HK-2 (cell line): ENCODE results near the gene IL31.

Experiments used
- DNase-seq: peaks from one replicate; pipeline ENCODE4 v3.0.0-alpha.2; 2018; ENCODE audit not compliant: unreplicated experiment

Gene IL31

DNA sequence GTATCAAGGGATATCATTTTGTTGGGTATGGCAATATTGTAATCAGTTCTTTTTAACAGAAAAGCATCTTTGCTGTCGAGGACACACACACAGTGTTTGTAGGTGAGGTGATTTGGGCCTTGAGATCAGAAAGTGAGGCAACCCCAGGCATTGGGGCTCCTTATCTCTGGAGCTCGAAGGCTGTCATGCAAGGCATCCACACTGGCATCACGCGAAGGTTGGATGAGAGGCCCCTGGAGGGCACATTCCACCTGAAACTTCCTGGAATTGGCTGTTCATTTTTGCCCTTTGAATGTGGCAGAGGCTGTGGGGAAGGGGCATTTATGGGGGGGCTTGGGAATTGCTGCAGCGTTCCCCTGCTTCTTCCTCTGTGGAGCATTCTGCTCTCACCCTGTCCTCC lies 45.5 kb downstream of the IL31 start:
- DNase-seq: no peak

GRCh38 chr12:122127839-122128238 lies 46.2 kb downstream of the IL31 start:
- no peak for DNase-seq

- no peak for DNase-seq
Measured at GRCh38 chr12:122126713-122127597, 47.1 kb downstream of the IL31 start.

DNA sequence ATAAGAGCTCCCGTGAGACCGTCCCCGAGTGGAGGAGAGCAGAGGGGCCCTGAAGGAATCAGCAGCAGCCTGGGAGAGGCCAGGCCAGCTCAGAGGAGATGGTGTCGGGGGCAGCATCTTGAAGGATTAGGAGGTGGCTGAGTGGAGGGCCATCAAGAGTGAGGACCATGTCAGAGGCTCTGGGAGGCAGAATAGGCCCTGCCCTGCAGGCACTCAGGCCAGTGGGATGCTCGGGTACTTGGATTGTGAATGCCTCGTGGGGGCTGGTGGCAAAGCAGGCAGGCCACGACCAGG lies 47.7 kb downstream of the IL31 start:
- DNase-seq: no peak

DNA sequence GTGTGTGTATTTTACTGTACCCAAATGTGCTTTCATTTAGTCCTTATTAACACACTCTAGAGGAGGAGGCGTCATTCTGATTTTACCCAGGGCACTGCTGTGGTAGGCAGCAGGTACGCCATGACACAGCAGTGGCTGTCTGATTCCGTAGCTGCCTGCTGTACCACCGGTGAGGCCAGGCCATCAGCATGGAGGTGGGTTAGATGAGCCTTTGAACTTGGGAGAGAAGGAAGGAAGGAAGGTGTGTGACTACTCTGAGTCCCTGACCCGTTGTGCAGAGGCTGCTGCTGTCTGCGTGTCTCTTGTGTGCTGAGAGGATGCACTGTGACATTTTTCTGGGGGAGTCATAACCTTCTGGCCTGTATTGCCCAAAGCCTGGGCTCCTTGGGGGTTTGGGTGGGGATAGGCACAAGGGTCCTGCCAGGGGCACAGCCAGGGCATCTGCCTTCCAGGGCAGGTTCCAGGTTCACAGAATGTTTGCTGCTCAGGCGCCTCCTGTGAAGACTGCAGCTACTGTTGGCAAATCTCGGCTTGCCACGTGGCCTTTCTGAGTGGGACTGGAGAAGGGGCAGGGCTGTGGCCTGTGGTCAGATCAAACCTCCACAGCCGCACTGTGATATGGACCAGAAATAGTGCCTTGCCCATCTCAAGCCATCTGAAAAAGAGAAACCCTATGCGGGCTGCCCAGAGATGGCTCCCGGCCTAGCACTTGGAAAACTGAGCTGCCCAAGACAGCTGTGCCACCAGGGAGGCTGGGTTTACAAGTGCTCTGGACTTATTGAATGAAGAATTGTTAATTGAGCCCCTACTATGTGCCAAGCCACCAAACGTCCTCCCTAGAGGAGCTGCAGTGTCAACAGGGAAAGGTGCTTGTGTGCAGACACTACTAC lies 48.3 kb downstream of the IL31 start:
- DNase-seq: no peak

DNA sequence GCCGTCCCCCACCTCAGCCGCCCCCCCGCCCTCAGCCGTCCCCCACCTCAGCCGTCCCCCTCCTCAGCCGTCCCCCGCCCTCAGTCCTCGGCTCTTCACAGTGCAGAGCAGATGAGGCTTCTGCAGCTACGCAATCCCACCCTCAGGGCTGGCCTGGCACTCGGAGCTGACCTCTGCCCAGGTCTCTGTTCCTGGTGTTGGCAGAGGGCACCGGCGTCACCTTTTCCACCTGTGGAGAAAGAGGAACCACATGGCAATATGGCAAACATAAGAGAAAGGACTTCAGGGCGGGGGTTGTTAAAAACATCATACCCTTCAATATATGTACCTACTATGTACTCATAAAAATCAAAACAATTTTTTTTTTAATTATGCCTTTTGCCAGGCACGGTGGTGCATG lies 49.7 kb downstream of the IL31 start:
- no peak for DNase-seq

DNA sequence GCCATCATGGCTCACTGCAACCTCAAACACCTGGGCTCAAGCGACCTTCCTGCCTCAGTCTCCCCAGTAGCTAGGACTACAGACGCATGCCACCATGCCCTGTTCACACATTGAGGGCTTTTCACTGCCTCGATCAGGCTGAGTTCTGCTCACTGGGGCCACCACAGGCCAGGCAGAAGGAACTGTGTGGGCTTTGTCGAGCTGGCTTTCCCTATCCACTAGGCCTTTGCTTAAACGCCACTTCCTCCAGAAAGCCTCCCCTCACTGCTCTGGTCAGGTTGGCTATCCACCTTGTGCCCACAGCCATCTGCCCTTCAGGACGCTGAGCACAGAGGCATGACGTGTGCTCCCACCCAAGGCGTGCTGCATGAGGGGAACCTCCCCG lies 50.3 kb downstream of the IL31 start:
- no peak for DNase-seq

- peak; percentile 74 for DNase-seq
Measured at GRCh38 chr12:122123051-122123760, 50.8 kb downstream of the IL31 start.
